HepG2 (cell line): Measurements from ENCODE around the gene NDEL1. TPM values are rescaled to one million over a fixed set of nuclear protein-coding genes. Genes with fewer than 3 reads are reported as not detected.

ENCODE experiments used
- CSRNP1 ChIP-seq: sonication (generic); formaldehyde crosslinking; IDR thresholded peaks from 2 replicates; pipeline ENCODE4 v1.8.1; 2023; ENCODE audit warnings: mild to moderate bottlenecking, missing genetic modification reagents
- HBP1 ChIP-seq: IDR thresholded peaks from 2 replicates; pipeline ENCODE4 v1.6.1; 2016; ENCODE audit warnings: low read depth, control low read depth
- HDAC2 ChIP-seq: sonication (generic); formaldehyde crosslinking; IDR thresholded peaks from 2 replicates; pipeline ENCODE4 v1.4.0; 2020; ENCODE audit warnings: missing genetic modification reagents
- HNF4G ChIP-seq, 2 experiments: sonication (generic) in 1 of 2; formaldehyde crosslinking in 1 of 2; IDR thresholded peaks; 2 replicates each; pipeline versions ENCODE4 v1.4.0 to v1.6.1; 2011 to 2020; ENCODE audit warnings: borderline replicate concordance in 2 of 2, low read depth in 2 of 2, mild to moderate bottlenecking in 2 of 2, low read length in 1 of 2, missing genetic modification reagents in 1 of 2, moderate library complexity in 1 of 2
- KAT7 ChIP-seq: IDR thresholded peaks from 2 replicates; pipeline ENCODE4 v1.6.1; 2018; ENCODE audit warnings: borderline replicate concordance, missing compliant biosample characterization
- SKI ChIP-seq: fragments of 450-650 bp; IDR thresholded peaks from one replicate; pipeline ENCODE4 v1.6.1; 2018; ENCODE audit warnings: mild to moderate bottlenecking; ENCODE audit not compliant: partially characterized antibody
- TFDP2 ChIP-seq: sonication (generic); formaldehyde crosslinking; IDR thresholded peaks from 2 replicates; pipeline ENCODE4 v1.4.0; 2020; ENCODE audit warnings: missing genetic modification reagents
- ZBTB10 ChIP-seq: sonication (generic); formaldehyde crosslinking; IDR thresholded peaks from 2 replicates; pipeline ENCODE4 v1.4.0; 2020; ENCODE audit warnings: missing genetic modification reagents, borderline replicate concordance
- ZNF407 ChIP-seq: sonication (generic); formaldehyde crosslinking; IDR thresholded peaks from one replicate; pipeline ENCODE4 v1.5.1; 2020; ENCODE audit warnings: mild to moderate bottlenecking, missing genetic modification reagents; ENCODE audit errors: not compliant biosample characterization
- ZNF773 ChIP-seq: sonication (generic); formaldehyde crosslinking; IDR thresholded peaks from 2 replicates; pipeline ENCODE4 v1.4.0; 2020; ENCODE audit warnings: missing genetic modification reagents, borderline replicate concordance
- polyA plus RNA-seq, 8 experiments: library from polyadenylated mRNA; depleted of rRNA in 3 of 8; stranded (reverse) in 7 of 8; unstranded in 1 of 8; fragments of >200 nt; fragmentation: Illumina TruSeq in 4 of 8; extraction: Trizol in 4 of 8; gene quantifications; 2 replicates each; pipeline versions ENCODE4 v1.2.1 to v1.2.3, GENCODE V29; 2011 to 2016; ENCODE audit warnings: low read depth in 4 of 8, missing spikeins in 1 of 8, mixed read lengths in 1 of 8; ENCODE audit not compliant: insufficient read depth in 1 of 8
- total RNA-seq, 5 experiments: library from RNA; depleted of rRNA; stranded (reverse); fragments of >200 nt; fragmentation: Illumina TruSeq; extraction: Trizol; gene quantifications; 2 replicates each; pipeline ENCODE4 v1.2.3, GENCODE V29; 2016; ENCODE audit warnings: low read depth in 1 of 5

Gene NDEL1
- total and polyA plus RNA-seq, 2 of the 13 experiments (the other 11 are each of a cell fraction or from before 2014, with no cell fraction given): 59.8 to 153 TPM

GRCh38 chr17:8435245-8436168, at the start of gene NDEL1 (continued):
- TF ChIP-seq ZNF407 (CRISPR knock-in tag) (no peak), KAT7 (CRISPR knock-in tag) (peak; percentile 11; the same call in 1 of the 2 replicates), CSRNP1 (CRISPR knock-in tag) (no peak), TFDP2 (no peak), HBP1 (CRISPR knock-in tag) (0 out of 2 replicates have a peak, but pooled peaks have one; percentile 44), SKI (no peak), ZNF773 (CRISPR knock-in tag) (peak; percentile 82; the same call in 1 of the 2 replicates), HNF4G (IDR thresholded peaks at IDR 0.05; ENCODE audit: borderline replicate concordance, low read depth, low read length) (no peak), HNF4G (CRISPR knock-in tag; IDR thresholded peaks at IDR 0.05; ENCODE audit: borderline replicate concordance, low read depth) (no peak), ZBTB10 (CRISPR knock-in tag) (peak; percentile 65; the same call in 1 of the 2 replicates), HDAC2 (CRISPR knock-in tag) (peak; percentile 33)
